SKM-1 treated with dmso at 0.1 percent for 144 hours (cell line): ENCODE measurements around the gene MAK.
"Not testable (repeated sequence)": the region's sequence is repeated elsewhere in the genome, so short reads cannot be mapped to it uniquely, and the experiment has no call there.

Experiments used
- DNase-seq: peaks from one replicate; lab custom pipeline; 2025; ENCODE audit not compliant: unreplicated experiment; lab: John Stamatoyannopoulos, UW

Gene MAK, protein sequence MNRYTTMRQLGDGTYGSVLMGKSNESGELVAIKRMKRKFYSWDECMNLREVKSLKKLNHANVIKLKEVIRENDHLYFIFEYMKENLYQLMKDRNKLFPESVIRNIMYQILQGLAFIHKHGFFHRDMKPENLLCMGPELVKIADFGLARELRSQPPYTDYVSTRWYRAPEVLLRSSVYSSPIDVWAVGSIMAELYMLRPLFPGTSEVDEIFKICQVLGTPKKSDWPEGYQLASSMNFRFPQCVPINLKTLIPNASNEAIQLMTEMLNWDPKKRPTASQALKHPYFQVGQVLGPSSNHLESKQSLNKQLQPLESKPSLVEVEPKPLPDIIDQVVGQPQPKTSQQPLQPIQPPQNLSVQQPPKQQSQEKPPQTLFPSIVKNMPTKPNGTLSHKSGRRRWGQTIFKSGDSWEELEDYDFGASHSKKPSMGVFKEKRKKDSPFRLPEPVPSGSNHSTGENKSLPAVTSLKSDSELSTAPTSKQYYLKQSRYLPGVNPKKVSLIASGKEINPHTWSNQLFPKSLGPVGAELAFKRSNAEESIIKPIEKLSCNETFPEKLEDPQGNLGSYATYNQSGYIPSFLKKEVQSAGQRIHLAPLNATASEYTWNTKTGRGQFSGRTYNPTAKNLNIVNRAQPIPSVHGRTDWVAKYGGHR

GRCh38 chr6:10837995-10838793 lies at the start of gene MAK:
Gene MAK (minus strand): TSS chr6:10838539. CDS start chr6:10830648, 7,891 bp downstream.
- peak; percentile 81 for DNase-seq

- peak; percentile 82 for DNase-seq
Measured at GRCh38 chr6:10886691-10887502, 48.6 kb upstream of the MAK start, which contains the start of gene SYCP2L. Gene SYCP2L (plus strand): TSS chr6:10887052. CDS start chr6:10887127, 75 bp downstream.

DNA sequence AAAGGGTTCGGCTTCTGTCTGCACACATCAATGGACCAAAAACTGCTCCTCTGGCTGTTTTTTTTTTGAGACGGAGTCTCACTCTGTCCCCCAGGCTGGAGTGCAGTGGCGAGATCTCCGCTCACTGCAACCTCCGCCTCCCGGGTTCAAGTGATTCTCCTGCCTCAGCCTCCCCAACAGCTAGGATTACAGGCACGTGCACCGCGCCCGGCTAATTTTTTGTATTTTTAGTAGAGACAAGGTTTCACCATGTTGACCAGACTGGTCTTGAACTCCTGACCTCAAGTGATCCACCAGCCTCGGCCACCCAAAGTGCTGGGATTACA lies 48.0 kb upstream of the MAK start:
- not testable (repeated sequence) for DNase-seq

GRCh38 chr6:10884245-10884972 lies 46.1 kb upstream of the MAK start:
- no peak for DNase-seq

DNA sequence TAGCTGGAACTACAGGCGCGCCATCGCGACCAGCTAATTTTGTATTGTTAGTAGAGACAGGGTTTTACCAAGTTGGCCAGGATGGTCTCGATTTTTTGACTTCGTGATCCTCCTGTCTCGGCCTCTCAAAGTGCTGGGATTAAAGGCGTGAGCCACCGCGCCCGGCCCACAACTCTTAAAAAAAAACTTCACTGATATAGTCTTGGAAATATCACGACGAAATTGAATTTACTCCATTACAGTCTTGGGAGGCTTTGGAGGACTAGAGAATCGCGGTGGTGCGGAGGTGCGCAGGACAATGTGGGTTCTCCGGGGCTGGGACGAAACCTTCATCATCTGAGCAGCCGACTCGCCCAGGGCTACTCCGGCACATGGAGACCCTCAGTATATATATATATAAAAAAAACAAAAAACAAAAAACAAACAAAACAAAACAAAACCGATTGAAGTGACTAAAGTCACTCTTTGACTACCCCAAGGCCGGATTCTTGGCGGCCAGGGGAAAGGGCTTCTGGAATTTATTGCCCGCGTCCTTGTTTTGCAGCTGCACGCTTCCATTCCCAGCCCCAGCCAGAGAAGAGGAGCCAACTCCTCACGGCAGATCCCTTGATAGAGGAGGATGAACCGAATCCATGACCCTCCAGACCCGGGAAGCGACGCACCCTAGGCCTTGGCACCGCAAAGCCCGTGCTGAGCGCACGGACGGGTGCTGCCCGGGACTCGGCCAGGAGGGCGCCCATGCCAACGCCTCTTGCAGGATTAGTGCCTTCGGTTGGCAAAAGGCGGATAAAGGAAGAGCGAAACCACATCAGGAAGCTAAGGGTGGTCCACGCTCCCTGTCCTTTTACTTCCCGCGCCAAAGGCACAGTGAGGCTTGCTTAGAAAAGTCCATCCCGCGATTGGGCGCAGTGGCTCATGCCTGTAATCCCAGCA lies 45.2 kb upstream of the MAK start:
- no peak for DNase-seq

- no peak for DNase-seq
Measured at GRCh38 chr6:10882657-10883171, 44.4 kb upstream of the MAK start.

GRCh38 chr6:10882253-10882630 lies 43.9 kb upstream of the MAK start:
- not testable (repeated sequence) for DNase-seq

DNA sequence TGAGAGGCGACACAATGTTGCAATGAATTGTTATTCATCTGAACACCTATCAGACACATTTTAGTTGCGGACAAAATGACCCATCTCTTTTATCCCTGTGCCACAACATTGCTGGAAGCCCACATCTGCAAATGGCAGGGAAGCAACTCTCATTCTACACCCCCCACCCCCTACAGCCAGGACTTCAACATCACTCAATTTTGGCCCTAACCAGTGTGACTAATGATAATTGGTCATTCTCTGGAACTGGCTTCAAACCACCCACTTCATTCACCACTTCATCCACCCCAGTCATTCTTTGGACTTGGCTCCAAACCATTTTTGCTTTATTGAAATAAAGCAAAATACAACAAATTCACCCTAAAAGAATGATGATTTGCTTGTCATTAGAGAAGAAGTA lies 42.0 kb upstream of the MAK start:
- DNase-seq: no peak

DNA sequence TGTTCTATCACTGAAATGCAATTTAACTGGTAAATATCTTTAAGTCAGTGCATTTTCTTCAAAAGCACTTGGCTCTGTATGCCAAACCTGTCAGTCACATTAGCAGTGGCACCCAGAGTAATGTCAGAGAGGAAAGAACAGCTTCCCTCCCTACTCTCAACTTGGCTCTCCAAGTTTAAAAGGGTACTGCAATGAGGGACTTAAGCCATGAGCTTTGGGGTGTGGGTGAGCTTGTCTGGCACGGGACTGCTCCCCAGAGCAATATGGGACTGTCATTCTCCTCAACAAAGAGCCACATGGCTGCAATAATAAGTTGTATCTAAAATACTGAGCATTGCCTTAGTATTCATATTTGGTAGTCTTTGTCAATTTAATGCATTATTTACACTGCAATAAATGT lies 39.5 kb upstream of the MAK start:
- DNase-seq: no peak

- no peak for DNase-seq
Measured at GRCh38 chr6:10877012-10877411, 38.7 kb upstream of the MAK start.

DNA sequence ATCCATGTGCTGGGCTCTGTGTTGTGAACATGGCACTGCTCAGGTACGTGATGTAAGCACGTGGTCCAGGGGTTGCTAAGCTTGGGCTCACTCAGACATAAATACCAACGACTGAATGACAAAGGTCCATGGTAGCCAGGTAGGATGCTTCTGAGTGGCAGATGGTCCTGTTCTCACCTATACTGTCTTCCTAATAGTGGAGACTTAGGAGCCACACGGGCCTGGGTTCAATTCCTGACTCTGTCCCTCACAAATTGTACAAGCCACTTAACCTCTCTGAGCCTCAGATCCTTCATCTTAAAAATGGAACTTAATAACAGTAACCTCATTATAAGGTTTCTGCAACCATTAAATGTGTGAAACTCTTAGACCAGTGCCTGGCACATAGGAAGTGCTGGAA lies 36.7 kb upstream of the MAK start:
- DNase-seq: no peak

DNA sequence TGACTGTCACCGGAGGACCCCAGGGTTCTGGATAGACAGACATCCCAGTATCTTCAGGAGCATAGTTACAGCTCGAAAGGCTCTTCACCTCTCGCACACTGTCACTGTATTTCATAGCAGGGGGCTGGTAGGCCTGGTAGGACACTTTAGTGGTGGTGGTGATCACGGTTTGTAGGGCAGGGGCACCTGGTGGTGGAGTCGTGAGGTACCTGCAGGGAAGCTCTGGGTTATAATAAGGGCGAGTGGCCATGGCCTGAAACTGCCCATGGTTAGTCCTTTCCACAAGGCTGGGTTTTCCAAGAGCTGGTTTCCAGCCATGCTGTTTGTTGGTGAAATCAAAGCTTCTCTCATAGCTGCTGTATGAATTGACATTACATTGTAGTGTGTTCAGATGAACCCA lies 35.9 kb upstream of the MAK start:
- DNase-seq: no peak

DNA sequence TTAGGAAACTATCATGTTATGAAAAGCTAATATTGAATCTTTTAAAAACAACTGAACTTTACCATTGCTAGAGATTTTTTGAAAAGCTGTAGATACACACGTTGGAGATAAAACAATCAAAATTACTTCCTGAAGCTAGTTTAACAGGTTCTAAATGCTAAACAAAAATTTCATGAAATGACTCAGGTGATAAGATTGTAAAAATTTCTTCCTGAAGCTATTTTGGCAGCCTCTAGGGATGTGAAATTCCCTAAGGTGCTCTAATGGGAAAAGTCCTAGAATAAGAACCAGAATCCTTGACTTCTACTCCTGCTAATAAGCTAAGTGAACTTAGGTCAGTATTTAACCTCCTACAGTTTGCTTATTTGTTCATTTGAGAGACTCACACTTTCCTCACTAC lies 35.0 kb upstream of the MAK start:
- no peak for DNase-seq

DNA sequence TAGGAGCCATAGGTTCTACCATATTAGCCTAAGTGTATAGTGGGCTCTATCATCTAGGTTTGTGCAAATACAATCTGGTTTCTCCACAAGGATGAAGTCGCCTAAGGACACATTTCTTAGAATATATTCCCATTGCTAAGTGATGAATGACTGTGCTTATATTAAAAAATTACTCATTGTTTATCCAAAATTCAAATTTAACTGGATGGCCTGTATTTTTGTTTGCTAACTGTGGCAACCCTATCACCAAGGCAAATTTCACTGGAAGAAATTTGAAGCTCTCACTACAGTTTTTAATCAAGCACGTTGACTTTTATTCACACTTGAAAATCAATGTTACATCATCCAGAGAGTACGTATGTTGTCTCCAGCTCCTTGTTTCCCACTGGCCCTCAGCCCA lies 29.6 kb upstream of the MAK start:
- no peak for DNase-seq

- DNase-seq: not testable (repeated sequence)
Measured at GRCh38 chr6:10866709-10867108, 28.4 kb upstream of the MAK start.

DNA sequence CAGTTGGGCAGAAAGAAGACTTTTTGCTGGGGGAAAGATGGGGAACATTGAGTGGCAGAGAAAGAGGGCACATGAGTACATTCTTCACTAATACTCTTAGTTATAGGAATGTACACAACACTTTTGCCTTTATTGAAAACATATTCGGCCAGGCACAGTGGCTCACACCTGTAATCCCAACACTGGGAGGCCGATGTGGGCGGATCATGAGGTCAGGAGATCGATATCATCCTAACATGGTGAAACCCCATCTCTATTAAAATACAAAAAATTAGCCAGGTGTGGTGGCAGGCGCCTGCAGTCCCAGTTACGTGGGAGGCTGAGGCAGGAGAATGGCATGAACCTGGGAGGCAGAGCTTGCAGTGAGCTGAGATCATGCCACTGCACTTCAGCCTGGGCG lies 24.7 kb upstream of the MAK start:
- not testable (repeated sequence) for DNase-seq

GRCh38 chr6:10862361-10862760 lies 24.0 kb upstream of the MAK start:
- DNase-seq: no peak

- no peak for DNase-seq
Measured at GRCh38 chr6:10861086-10861485, 22.7 kb upstream of the MAK start.

DNA sequence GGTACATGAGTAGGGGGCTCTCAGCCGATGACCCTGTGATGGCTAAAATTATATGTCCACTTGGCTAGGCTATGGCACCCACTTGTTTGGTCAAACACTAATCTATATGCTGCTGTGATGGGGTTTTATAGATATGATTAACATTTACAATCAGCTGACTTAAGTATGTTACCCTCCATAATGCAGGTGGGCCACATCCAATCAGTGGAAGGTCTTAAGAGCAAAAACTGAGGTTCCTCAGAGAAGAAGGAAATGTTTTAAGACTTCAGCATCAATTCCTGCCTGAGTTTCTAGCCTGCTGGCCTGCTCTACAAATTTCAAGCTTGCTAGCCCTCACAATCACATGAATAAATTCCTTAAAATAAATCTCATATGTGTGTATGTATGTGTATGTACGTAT lies 18.9 kb upstream of the MAK start:
- no peak for DNase-seq
